ENCODE data around the gene MTMR3.
A peak's percentile ranks its signal among the peaks of the same experiment; 100 is the strongest.
"Not testable (repeated sequence)": the region's sequence is repeated elsewhere in the genome, so short reads cannot be mapped to it uniquely, and the experiment has no call there.

The MTMR3 gene

GRCh38 chr22:29971607-29972006 is 88.6 kb downstream of the MTMR3 start:
- DNase-seq: no peak

- no peak for DNase-seq
Observed at GRCh38 chr22:29972121-29972520, 89.1 kb downstream of the MTMR3 start.

- no peak for DNase-seq
Observed at GRCh38 chr22:29973269-29973668, 90.3 kb downstream of the MTMR3 start.

- not testable (repeated sequence) for DNase-seq
Observed at GRCh38 chr22:29973680-29974079, 90.7 kb downstream of the MTMR3 start.

- no peak for DNase-seq
Observed at GRCh38 chr22:29975494-29975893, 92.5 kb downstream of the MTMR3 start.

- DNase-seq: no peak
Observed at GRCh38 chr22:29977107-29977506, 94.1 kb downstream of the MTMR3 start.

- no peak for DNase-seq
Observed at GRCh38 chr22:29979777-29980321, 96.9 kb downstream of the MTMR3 start.

GRCh38 chr22:29983296-29983917 is 100.4 kb downstream of the MTMR3 start:
- no peak for DNase-seq

- DNase-seq: no peak
Observed at GRCh38 chr22:29985912-29986311, 102.9 kb downstream of the MTMR3 start.

GRCh38 chr22:29987137-29987536 is 104.2 kb downstream of the MTMR3 start:
- DNase-seq: peak; percentile 37 to 52 (median 39)

GRCh38 chr22:29988719-29989118 is 105.7 kb downstream of the MTMR3 start:
- no peak for DNase-seq

GRCh38 chr22:29989446-29989845 is 106.5 kb downstream of the MTMR3 start:
- DNase-seq: no peak

- DNase-seq: no peak
Observed at GRCh38 chr22:29992341-29993275, 109.6 kb downstream of the MTMR3 start.

- DNase-seq: peak; percentile 4 to 43 (median 34)
Observed at GRCh38 chr22:29994027-29994715, 111.2 kb downstream of the MTMR3 start.

GRCh38 chr22:29994943-29995342 is 112.0 kb downstream of the MTMR3 start:
- DNase-seq: no peak

GRCh38 chr22:29997107-29997506 is 114.1 kb downstream of the MTMR3 start:
- no peak for DNase-seq

GRCh38 chr22:29997516-29997915 is 114.5 kb downstream of the MTMR3 start:
- no peak for DNase-seq

- no peak for DNase-seq
Observed at GRCh38 chr22:29998627-29999384, 115.8 kb downstream of the MTMR3 start.

GRCh38 chr22:30000566-30000965 is 117.6 kb downstream of the MTMR3 start:
- DNase-seq: no peak

GRCh38 chr22:30001459-30001858 is 118.5 kb downstream of the MTMR3 start:
- DNase-seq: no peak

- no peak for DNase-seq
Observed at GRCh38 chr22:30002861-30003486, 120.0 kb downstream of the MTMR3 start.

GRCh38 chr22:30004101-30004500 is 121.1 kb downstream of the MTMR3 start:
- no peak for DNase-seq

Measured in suppressor macrophage treated with lipopolysaccharide for 1 hour (primary cell).